Tibial nerve (tissue), 4 donors: ENCODE measurements around the gene BIRC5. TPM values are rescaled to one million over a fixed set of nuclear protein-coding genes. Genes with fewer than 3 reads are reported as not detected.

Experiments
- DNase-seq, 2 donors: peaks; one replicate each; pipeline ENCODE4 v3.0.0-alpha.2; 2019; ENCODE audit warnings: low spot score in 2 of 2
- H3K27ac ChIP-seq, 4 donors: fragments of 200-600 bp; sonication (generic) in 3 of 4; one replicate each; pipeline ENCODE4 v1.5.1; 2017 to 2019; ENCODE audit warnings: mild to moderate bottlenecking in 1 of 4
- H3K27me3 ChIP-seq, 2 donors: fragments of 200-600 bp; sonication (generic) in 1 of 2; one replicate each; pipeline versions ENCODE4 v1.5.1 to v1.6.0; 2017 to 2019
- H3K36me3 ChIP-seq, 3 donors: fragments of 200-600 bp; sonication (generic); one replicate each; pipeline ENCODE4 v1.5.1; 2018 to 2019
- H3K4me1 ChIP-seq, 4 donors: fragments of 200-600 bp; sonication (generic) in 3 of 4; one replicate each; pipeline ENCODE4 v1.5.1; 2017 to 2019
- H3K4me3 ChIP-seq, 4 donors: fragments of 200-600 bp; sonication (generic) in 3 of 4; one replicate each; pipeline ENCODE4 v1.5.1; 2017 to 2019; ENCODE audit warnings: mild to moderate bottlenecking in 1 of 4, moderate library complexity in 1 of 4
- H3K9me3 ChIP-seq, 4 donors: fragments of 200-600 bp; sonication (generic) in 3 of 4; one replicate each; pipeline ENCODE4 v1.5.1; 2017 to 2019
- CTCF ChIP-seq, 5 experiments: fragments of 200-600 bp in 3 of 5; fragments of 450-650 bp in 2 of 5; sonication (generic) in 3 of 5; IDR thresholded peaks; one replicate each; pipeline ENCODE4 v1.5.1; 2016 to 2019; ENCODE audit warnings: antibody characterized with exemption in 5 of 5, mild to moderate bottlenecking in 3 of 5, moderate library complexity in 2 of 5
- EP300 ChIP-seq, 2 donors: sonication (generic); formaldehyde crosslinking; IDR thresholded peaks; one replicate each; pipeline ENCODE4 v1.6.1; 2017; ENCODE audit warnings: antibody characterized with exemption in 2 of 2, mild to moderate bottlenecking in 1 of 2
- POLR2A ChIP-seq, 2 donors: fragments of 450-650 bp; IDR thresholded peaks; one replicate each; pipeline ENCODE4 v1.6.1; 2017; ENCODE audit warnings: antibody characterized with exemption in 2 of 2, mild to moderate bottlenecking in 2 of 2, moderate library complexity in 2 of 2
- WGBS, 2 donors: methylation state at CpG; one replicate each; pipeline ENCODE4 v1.1.5; 2018; 5-methylcytosine and 5-hydroxymethylcytosine counted together
- total RNA-seq, 4 donors: library from RNA; depleted of rRNA; stranded (reverse); fragments of >200 nt; gene quantifications; one replicate each; pipeline ENCODE4 v1.1.0, GENCODE V29; 2016

The BIRC5 gene
- total RNA-seq, 4 donors from 2014 or later = 0.87 to 8.7 (median 0.98) TPM; not detected in 1

- TF ChIP-seq EP300 (IDR thresholded peaks at IDR 0.05) = no peak
- TF ChIP-seq POLR2A (IDR thresholded peaks at IDR 0.05) = no peak
- TF ChIP-seq CTCF (IDR thresholded peaks at IDR 0.05) = no peak
These were observed 11.4 kb upstream of the BIRC5 start for GRCh38 chr17:78202666-78203065.

GRCh38 chr17:78204387-78205123 is 9.5 kb upstream of the BIRC5 start:
- DNase-seq = no peak
- no peaks in the 10 kb centered on the region for H3K9me3 ChIP-seq
- peaks cover 0 to 77% (median 0%) of the 10 kb centered on the region in 3 donors for H3K36me3 ChIP-seq
- 90 to 91% methylated on average over 22 of the region's 22 CpGs for WGBS, 2 donors
- no peak overlapping the region for H3K27ac ChIP-seq
- TF ChIP-seq EP300 (IDR thresholded peaks at IDR 0.05) (no peak), CTCF (IDR thresholded peaks at IDR 0.05) (no peak), POLR2A (IDR thresholded peaks at IDR 0.05) (no peak)
- H3K4me1 ChIP-seq = no peaks in the 10 kb centered on the region
- H3K4me3 ChIP-seq = no peak overlapping the region
- no peaks in the 10 kb centered on the region for H3K27me3 ChIP-seq

More at GRCh38 chr17:78202666-78203065, 11.4 kb upstream of the BIRC5 start:
- H3K9me3 ChIP-seq = no peaks in the 10 kb centered on the region
- H3K4me1 ChIP-seq = no peaks in the 10 kb centered on the region
- no peak overlapping the region for H3K27ac ChIP-seq
- no peaks in the 10 kb centered on the region for H3K27me3 ChIP-seq
- 86 to 94% methylated on average over 8 of the region's 8 CpGs for WGBS, 2 donors
- no peak for DNase-seq
- H3K36me3 ChIP-seq = peaks cover 0 to 89% (median 0%) of the 10 kb centered on the region in 3 donors
- H3K4me3 ChIP-seq = no peak overlapping the region

GRCh38 chr17:78205124-78205775 is 8.8 kb upstream of the BIRC5 start:
- Histone ChIP-seq H3K27me3 (no peaks in the 10 kb centered on the region), H3K4me3 (no peak overlapping the region), H3K4me1 (no peaks in the 10 kb centered on the region), H3K9me3 (no peaks in the 10 kb centered on the region), H3K27ac (no peak overlapping the region), H3K36me3 (peaks cover 0 to 72% (median 0%) of the 10 kb centered on the region in 3 donors)
- no peak for TF ChIP-seq EP300 (IDR thresholded peaks at IDR 0.05)
- TF ChIP-seq CTCF (IDR thresholded peaks at IDR 0.05) = no peak
- no peak for TF ChIP-seq POLR2A (IDR thresholded peaks at IDR 0.05)
- no peak for DNase-seq
- 81 to 92% methylated on average over 14 to 16 of the region's 17 CpGs for WGBS, 2 donors

- no peaks in the 10 kb centered on the region for H3K4me1 ChIP-seq
- H3K27me3 ChIP-seq = no peaks in the 10 kb centered on the region
- H3K27ac ChIP-seq = no peak overlapping the region
- TF ChIP-seq EP300 (IDR thresholded peaks at IDR 0.05) (no peak), CTCF (IDR thresholded peaks at IDR 0.05) (no peak), POLR2A (IDR thresholded peaks at IDR 0.05) (no peak)
- no peak for DNase-seq
- peaks cover 0 to 62% (median 0%) of the 10 kb centered on the region in 3 donors for H3K36me3 ChIP-seq
- H3K9me3 ChIP-seq = no peaks in the 10 kb centered on the region
- H3K4me3 ChIP-seq = no peak overlapping the region
- 71 to 77% methylated on average over 7 of the region's 7 CpGs for WGBS, 2 donors
These were observed 7.8 kb upstream of the BIRC5 start for GRCh38 chr17:78206298-78206697.

DNA sequence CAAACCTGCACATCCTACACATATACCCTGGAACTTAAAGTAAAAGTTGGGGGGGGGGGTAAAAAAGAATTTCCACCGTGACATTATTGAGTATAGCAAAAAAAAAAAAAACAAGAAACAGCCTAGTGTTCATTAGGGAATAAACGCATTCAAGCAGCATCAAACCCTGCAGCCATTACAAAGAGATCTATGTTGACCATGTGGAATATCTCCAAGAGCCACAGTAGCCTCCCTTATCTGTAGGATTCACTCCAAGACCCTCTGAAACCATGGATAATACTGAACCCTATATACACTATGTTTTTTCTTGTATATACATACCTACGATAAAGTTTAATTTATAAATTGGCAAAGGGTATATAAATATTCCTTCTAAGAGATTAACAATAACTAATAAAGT is 5.6 kb upstream of the BIRC5 start:
- Histone ChIP-seq H3K4me1 (no peaks in the 10 kb centered on the region), H3K9me3 (no peaks in the 10 kb centered on the region), H3K27ac (no peak overlapping the region), H3K27me3 (no peaks in the 10 kb centered on the region), H3K36me3 (peaks cover 0 to 44% (median 0%) of the 10 kb centered on the region in 3 donors), H3K4me3 (no peak overlapping the region)
- 45 to 49% methylated on average over 3 of the region's 3 CpGs for WGBS, 2 donors
- no peak for TF ChIP-seq CTCF (IDR thresholded peaks at IDR 0.05)
- no peak for DNase-seq
